Chondrocyte (in vitro differentiated cells): ENCODE measurements around the gene ASTN1. TPM values are rescaled to one million over a fixed set of nuclear protein-coding genes. Genes with fewer than 3 reads are reported as not detected.

Source experiments
- DNase-seq: peaks from one replicate; pipeline ENCODE4 v3.0.0; 2021; ENCODE audit warnings: mixed read lengths, low spot score
- H3K27ac Mint-ChIP-seq: one replicate; pipeline ENCODE4 v1.8.0; 2021; ENCODE audit warnings: mild to moderate bottlenecking, moderate library complexity, mixed read lengths; ENCODE audit not compliant: unreplicated experiment
- H3K27me3 Mint-ChIP-seq: 2 replicates; pipeline ENCODE4 v1.8.0; 2021; ENCODE audit warnings: low read depth, mixed read lengths
- H3K36me3 Mint-ChIP-seq: 2 replicates; pipeline ENCODE4 v1.8.0; 2021; ENCODE audit warnings: low read depth, mixed read lengths
- H3K4me1 Mint-ChIP-seq: 2 replicates; pipeline ENCODE4 v1.8.0; 2021; ENCODE audit warnings: low read depth, mild to moderate bottlenecking, mixed read lengths
- H3K4me3 Mint-ChIP-seq: one replicate; pipeline ENCODE4 v1.8.0; 2021; ENCODE audit warnings: mild to moderate bottlenecking, moderate library complexity, mixed read lengths; ENCODE audit not compliant: unreplicated experiment
- H3K9me3 Mint-ChIP-seq: 2 replicates; pipeline ENCODE4 v1.8.0; 2021; ENCODE audit warnings: low read depth, mixed read lengths
- CTCF ChIP-seq: fragments of 200-600 bp; sonication (generic); IDR thresholded peaks from 2 replicates; pipeline ENCODE4 v1.5.0; 2021; ENCODE audit warnings: antibody characterized with exemption, mild to moderate bottlenecking, moderate library complexity
- total RNA-seq: library from RNA; stranded (reverse); gene quantifications from 3 replicates; pipeline ENCODE4 v1.2.1, GENCODE V29; 2021

Gene ASTN1
- total RNA-seq, 1 donor from 2014 or later = not detected

GRCh38 chr1:176829261-176829660 is 335.3 kb downstream of the ASTN1 start:
- DNase-seq = no peak
- TF ChIP-seq CTCF = no peak
- Mint-ChIP-seq H3K36me3 (no peaks in the 10 kb centered on the region), H3K27me3 (peaks cover 11% of the 10 kb centered on the region), H3K9me3 (no peaks in the 10 kb centered on the region), H3K4me1 (peaks cover 8% of the 10 kb centered on the region), H3K4me3 (no peak overlapping the region), H3K27ac (no peak overlapping the region)

- no peak overlapping the region for H3K27ac Mint-ChIP-seq
- no peak for DNase-seq
- TF ChIP-seq CTCF = no peak
- H3K9me3 Mint-ChIP-seq = no peaks in the 10 kb centered on the region
- peaks cover 8% of the 10 kb centered on the region for H3K27me3 Mint-ChIP-seq
- H3K4me1 Mint-ChIP-seq = peaks cover 8% of the 10 kb centered on the region
- H3K4me3 Mint-ChIP-seq = no peak overlapping the region
- H3K36me3 Mint-ChIP-seq = no peaks in the 10 kb centered on the region
Observed at GRCh38 chr1:176826265-176826664, 338.2 kb downstream of the ASTN1 start.

GRCh38 chr1:176820391-176821031 is 344.0 kb downstream of the ASTN1 start:
- DNase-seq = no peak
- Mint-ChIP-seq H3K4me3 (no peak overlapping the region), H3K4me1 (no peaks in the 10 kb centered on the region), H3K9me3 (no peaks in the 10 kb centered on the region), H3K27me3 (no peaks in the 10 kb centered on the region), H3K36me3 (no peaks in the 10 kb centered on the region), H3K27ac (no peak overlapping the region)
- TF ChIP-seq CTCF = no peak

GRCh38 chr1:176816232-176816631 is 348.3 kb downstream of the ASTN1 start:
- H3K4me3 Mint-ChIP-seq = no peak overlapping the region
- no peak overlapping the region for H3K27ac Mint-ChIP-seq
- H3K4me1 Mint-ChIP-seq = no peaks in the 10 kb centered on the region
- no peaks in the 10 kb centered on the region for H3K36me3 Mint-ChIP-seq
- TF ChIP-seq CTCF = no peak
- no peak for DNase-seq
- no peaks in the 10 kb centered on the region for H3K27me3 Mint-ChIP-seq
- no peaks in the 10 kb centered on the region for H3K9me3 Mint-ChIP-seq

- Mint-ChIP-seq H3K4me1 (no peaks in the 10 kb centered on the region), H3K27ac (no peak overlapping the region), H3K9me3 (no peaks in the 10 kb centered on the region), H3K4me3 (no peak overlapping the region), H3K36me3 (no peaks in the 10 kb centered on the region), H3K27me3 (no peaks in the 10 kb centered on the region)
- no peak for TF ChIP-seq CTCF
- no peak for DNase-seq
Observed at GRCh38 chr1:176815621-176816020, 348.9 kb downstream of the ASTN1 start.
